HEK293 (cell line): ENCODE results near the gene UNK.

ENCODE experiments used
- GLI2 ChIP-seq: fragments of 450-650 bp; formaldehyde crosslinking; IDR thresholded peaks from 2 replicates; pipeline ENCODE4; 2017; ENCODE audit warnings: missing biosample characterization, missing genetic modification characterization, low read depth, borderline replicate concordance
- GLI4 ChIP-seq: fragments of 450-650 bp; formaldehyde crosslinking; IDR thresholded peaks from 2 replicates; pipeline ENCODE4 v1.5.1; 2016; ENCODE audit warnings: missing biosample characterization, missing genetic modification characterization
- GLIS2 ChIP-seq: fragments of 450-650 bp; formaldehyde crosslinking; IDR thresholded peaks from 2 replicates; pipeline ENCODE4 v1.5.1; 2016; ENCODE audit warnings: missing biosample characterization, missing genetic modification characterization
- KLF16 ChIP-seq: fragments of 450-650 bp; formaldehyde crosslinking; IDR thresholded peaks from 2 replicates; pipeline ENCODE4 v1.5.1; 2017; ENCODE audit warnings: missing biosample characterization, missing genetic modification characterization
- KLF7 ChIP-seq: fragments of 450-650 bp; formaldehyde crosslinking; IDR thresholded peaks from 2 replicates; pipeline ENCODE4 v1.5.1; 2016; ENCODE audit warnings: missing biosample characterization, missing genetic modification characterization, borderline replicate concordance
- PRDM2 ChIP-seq: fragments of 450-650 bp; formaldehyde crosslinking; IDR thresholded peaks from 2 replicates; pipeline ENCODE4 v1.5.1; 2016; ENCODE audit warnings: missing biosample characterization, missing genetic modification characterization, borderline replicate concordance
- SP3 ChIP-seq: fragments of 450-650 bp; formaldehyde crosslinking; IDR thresholded peaks from 2 replicates; pipeline ENCODE4 v1.5.1; 2016; ENCODE audit warnings: missing biosample characterization, missing genetic modification characterization
- TCF7L2 ChIP-seq: IDR thresholded peaks from 2 replicates; pipeline ENCODE4 v1.6.1; 2011; ENCODE audit warnings: low read depth, mild to moderate bottlenecking, inconsistent platforms, low read length, moderate library complexity, borderline replicate concordance
- YY2 ChIP-seq: fragments of 450-650 bp; formaldehyde crosslinking; IDR thresholded peaks from 2 replicates; pipeline ENCODE4 v1.5.1; 2016; ENCODE audit warnings: missing biosample characterization, missing genetic modification characterization
- ZBTB17 ChIP-seq: fragments of 450-650 bp; formaldehyde crosslinking; IDR thresholded peaks from 2 replicates; pipeline ENCODE4 v1.5.1; 2016; ENCODE audit warnings: missing biosample characterization, missing genetic modification characterization
- ZBTB20 ChIP-seq: fragments of 450-650 bp; formaldehyde crosslinking; IDR thresholded peaks from 2 replicates; pipeline ENCODE4 v1.5.1; 2016; ENCODE audit warnings: missing biosample characterization, missing genetic modification characterization
- ZNF133 ChIP-seq: fragments of 450-650 bp; formaldehyde crosslinking; IDR thresholded peaks from 2 replicates; pipeline ENCODE4 v1.5.1; 2016; ENCODE audit warnings: missing biosample characterization, missing genetic modification characterization
- ZNF146 ChIP-seq: fragments of 450-650 bp; formaldehyde crosslinking; IDR thresholded peaks from 2 replicates; pipeline ENCODE4 v1.5.1; 2016; ENCODE audit warnings: missing biosample characterization, missing genetic modification characterization
- ZNF184 ChIP-seq: fragments of 450-650 bp; IDR thresholded peaks from 2 replicates; pipeline ENCODE4 v1.5.1; 2018; ENCODE audit warnings: missing biosample characterization, mild to moderate bottlenecking, missing genetic modification characterization
- ZNF302 ChIP-seq: fragments of 450-650 bp; formaldehyde crosslinking; IDR thresholded peaks from 2 replicates; pipeline ENCODE4 v1.5.1; 2016; ENCODE audit warnings: missing biosample characterization, missing genetic modification characterization, low read depth
- ZNF354C ChIP-seq: fragments of 450-650 bp; formaldehyde crosslinking; IDR thresholded peaks from 2 replicates; pipeline ENCODE4 v1.5.1; 2016; ENCODE audit warnings: missing biosample characterization, missing genetic modification characterization, low read depth, borderline replicate concordance
- ZNF366 ChIP-seq: fragments of 450-650 bp; formaldehyde crosslinking; conservative IDR thresholded peaks from 2 replicates; pipeline ENCODE4 v1.5.1; 2016; ENCODE audit warnings: missing biosample characterization, missing genetic modification characterization
- ZNF391 ChIP-seq: fragments of 450-650 bp; formaldehyde crosslinking; IDR thresholded peaks from 2 replicates; pipeline ENCODE4 v1.5.1; 2016; ENCODE audit warnings: low read depth, missing biosample characterization, missing genetic modification characterization, borderline replicate concordance
- ZNF394 ChIP-seq: fragments of 450-650 bp; formaldehyde crosslinking; IDR thresholded peaks from 2 replicates; pipeline ENCODE4 v1.5.1; 2016; ENCODE audit warnings: missing biosample characterization, missing genetic modification characterization, mild to moderate bottlenecking, moderate library complexity, borderline replicate concordance
- ZNF473 ChIP-seq: fragments of 450-650 bp; formaldehyde crosslinking; IDR thresholded peaks from 2 replicates; pipeline ENCODE4 v1.5.1; 2017; ENCODE audit warnings: missing biosample characterization, missing genetic modification characterization
- ZNF529 ChIP-seq: fragments of 450-650 bp; formaldehyde crosslinking; IDR thresholded peaks from 2 replicates; pipeline ENCODE4 v1.5.1; 2017; ENCODE audit warnings: missing genetic modification characterization, missing biosample characterization; ENCODE audit not compliant: insufficient replicate concordance
- ZNF548 ChIP-seq: fragments of 450-650 bp; formaldehyde crosslinking; IDR thresholded peaks from 2 replicates; pipeline ENCODE4 v1.5.1; 2016; ENCODE audit warnings: missing biosample characterization, missing genetic modification characterization
- ZNF626 ChIP-seq: fragments of 450-650 bp; sonication (Bioruptor Pico); formaldehyde crosslinking; IDR thresholded peaks from 2 replicates; pipeline ENCODE4 v1.5.1; 2018; ENCODE audit warnings: missing biosample characterization, missing genetic modification characterization, inconsistent platforms
- ZNF704 ChIP-seq: fragments of 450-650 bp; formaldehyde crosslinking; IDR thresholded peaks from 2 replicates; pipeline ENCODE4 v1.5.1; 2016; ENCODE audit warnings: missing biosample characterization, missing genetic modification characterization
- ZSCAN16 ChIP-seq: fragments of 450-650 bp; formaldehyde crosslinking; IDR thresholded peaks from 2 replicates; pipeline ENCODE4 v1.5.1; 2016; ENCODE audit warnings: missing biosample characterization, missing genetic modification characterization
- ZSCAN23 ChIP-seq: fragments of 450-650 bp; formaldehyde crosslinking; IDR thresholded peaks from 2 replicates; pipeline ENCODE4 v1.5.1; 2016; ENCODE audit warnings: missing biosample characterization, missing genetic modification characterization
- TF ChIP-seq, protein P1 (sequence below): fragments of 450-650 bp; formaldehyde crosslinking; IDR thresholded peaks from 2 replicates; pipeline ENCODE4 v1.5.1; 2016; ENCODE audit warnings: missing biosample characterization, missing genetic modification characterization
- TF ChIP-seq, protein P2 (sequence below): fragments of 450-650 bp; formaldehyde crosslinking; IDR thresholded peaks from 2 replicates; pipeline ENCODE4 v1.5.1; 2017; ENCODE audit warnings: missing biosample characterization, missing genetic modification characterization
- TF ChIP-seq, protein P3 (sequence below): fragments of 450-650 bp; formaldehyde crosslinking; IDR thresholded peaks from 2 replicates; pipeline ENCODE4 v1.5.1; 2016; ENCODE audit warnings: missing biosample characterization, missing genetic modification characterization

The UNK gene

GRCh38 chr17:75779250-75779986 lies 5.2 kb upstream of the UNK start (continued):
- TF ChIP-seq ZNF626 (tag by site-specific recombination) (no peak; the same call in 1 of the 2 replicates), ZNF548 (no peak), SP3 (peak; percentile 77), ZNF133 (no peak), GLIS2 (0 out of 2 replicates have a peak, but pooled peaks have one; percentile 59), GLI4 (no peak), YY2 (tag by site-specific recombination) (peak; percentile 68), ZNF184 (tag by site-specific recombination) (peak; percentile 86), KLF16 (peak; percentile 77), ZNF704 (tag by site-specific recombination) (no peak), GLI2 (tag by site-specific recombination) (no peak), ZBTB20 (tag by site-specific recombination) (peak; percentile 25; the same call in 1 of the 2 replicates), ZSCAN23 (tag by site-specific recombination) (no peak), ZNF146 (tag by site-specific recombination) (peak; percentile 36; the same call in 1 of the 2 replicates), ZNF302 (tag by site-specific recombination) (no peak), PRDM2 (no peak), ZNF354C (tag by site-specific recombination) (no peak), ZNF366 (no peak), ZSCAN16 (tag by site-specific recombination) (peak; percentile 58; the same call in 1 of the 2 replicates), ZNF391 (peak; percentile 94), ZNF529 (no peak), ZNF394 (peak; percentile 67), ZNF473 (tag by site-specific recombination) (no peak), TCF7L2 (no peak), KLF7 (peak; percentile 37; the same call in 1 of the 2 replicates), ZBTB17 (tag by site-specific recombination) (peak; percentile 96)
- TF ChIP-seq, protein P1, sequence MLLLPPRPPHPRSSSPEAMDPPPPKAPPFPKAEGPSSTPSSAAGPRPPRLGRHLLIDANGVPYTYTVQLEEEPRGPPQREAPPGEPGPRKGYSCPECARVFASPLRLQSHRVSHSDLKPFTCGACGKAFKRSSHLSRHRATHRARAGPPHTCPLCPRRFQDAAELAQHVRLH (tag by site-specific recombination), result 0 out of 2 replicates have a peak, but pooled peaks have one; percentile 38
- TF ChIP-seq, protein P2, sequence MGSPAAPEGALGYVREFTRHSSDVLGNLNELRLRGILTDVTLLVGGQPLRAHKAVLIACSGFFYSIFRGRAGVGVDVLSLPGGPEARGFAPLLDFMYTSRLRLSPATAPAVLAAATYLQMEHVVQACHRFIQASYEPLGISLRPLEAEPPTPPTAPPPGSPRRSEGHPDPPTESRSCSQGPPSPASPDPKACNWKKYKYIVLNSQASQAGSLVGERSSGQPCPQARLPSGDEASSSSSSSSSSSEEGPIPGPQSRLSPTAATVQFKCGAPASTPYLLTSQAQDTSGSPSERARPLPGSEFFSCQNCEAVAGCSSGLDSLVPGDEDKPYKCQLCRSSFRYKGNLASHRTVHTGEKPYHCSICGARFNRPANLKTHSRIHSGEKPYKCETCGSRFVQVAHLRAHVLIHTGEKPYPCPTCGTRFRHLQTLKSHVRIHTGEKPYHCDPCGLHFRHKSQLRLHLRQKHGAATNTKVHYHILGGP (tag by site-specific recombination), result no peak
- TF ChIP-seq, protein P3, sequence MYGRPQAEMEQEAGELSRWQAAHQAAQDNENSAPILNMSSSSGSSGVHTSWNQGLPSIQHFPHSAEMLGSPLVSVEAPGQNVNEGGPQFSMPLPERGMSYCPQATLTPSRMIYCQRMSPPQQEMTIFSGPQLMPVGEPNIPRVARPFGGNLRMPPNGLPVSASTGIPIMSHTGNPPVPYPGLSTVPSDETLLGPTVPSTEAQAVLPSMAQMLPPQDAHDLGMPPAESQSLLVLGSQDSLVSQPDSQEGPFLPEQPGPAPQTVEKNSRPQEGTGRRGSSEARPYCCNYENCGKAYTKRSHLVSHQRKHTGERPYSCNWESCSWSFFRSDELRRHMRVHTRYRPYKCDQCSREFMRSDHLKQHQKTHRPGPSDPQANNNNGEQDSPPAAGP (tag by site-specific recombination), result peak; percentile 97
